ENCODE measurements around the gene LTK.

DNA sequence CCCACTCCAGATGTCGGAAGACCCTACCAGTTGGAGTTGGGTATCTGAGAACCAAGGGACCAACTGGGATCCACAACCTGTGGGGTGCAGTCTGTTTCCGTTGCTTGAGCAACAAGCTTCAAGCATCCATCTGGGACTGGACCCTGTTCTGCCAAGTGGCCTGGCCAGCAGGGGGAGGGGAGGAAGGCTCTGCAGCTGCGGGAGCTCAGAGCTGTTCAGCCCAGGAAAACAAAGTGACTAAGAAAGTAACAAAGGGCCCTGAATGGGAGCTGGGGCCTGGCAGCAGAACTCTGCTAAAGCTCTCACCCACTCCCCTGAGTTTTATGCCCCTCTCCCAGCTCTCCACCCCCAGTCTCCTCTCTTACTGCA lies 48.1 kb upstream of the LTK start:
- TF ChIP-seq, protein P1, sequence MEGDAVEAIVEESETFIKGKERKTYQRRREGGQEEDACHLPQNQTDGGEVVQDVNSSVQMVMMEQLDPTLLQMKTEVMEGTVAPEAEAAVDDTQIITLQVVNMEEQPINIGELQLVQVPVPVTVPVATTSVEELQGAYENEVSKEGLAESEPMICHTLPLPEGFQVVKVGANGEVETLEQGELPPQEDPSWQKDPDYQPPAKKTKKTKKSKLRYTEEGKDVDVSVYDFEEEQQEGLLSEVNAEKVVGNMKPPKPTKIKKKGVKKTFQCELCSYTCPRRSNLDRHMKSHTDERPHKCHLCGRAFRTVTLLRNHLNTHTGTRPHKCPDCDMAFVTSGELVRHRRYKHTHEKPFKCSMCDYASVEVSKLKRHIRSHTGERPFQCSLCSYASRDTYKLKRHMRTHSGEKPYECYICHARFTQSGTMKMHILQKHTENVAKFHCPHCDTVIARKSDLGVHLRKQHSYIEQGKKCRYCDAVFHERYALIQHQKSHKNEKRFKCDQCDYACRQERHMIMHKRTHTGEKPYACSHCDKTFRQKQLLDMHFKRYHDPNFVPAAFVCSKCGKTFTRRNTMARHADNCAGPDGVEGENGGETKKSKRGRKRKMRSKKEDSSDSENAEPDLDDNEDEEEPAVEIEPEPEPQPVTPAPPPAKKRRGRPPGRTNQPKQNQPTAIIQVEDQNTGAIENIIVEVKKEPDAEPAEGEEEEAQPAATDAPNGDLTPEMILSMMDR (conservative IDR thresholded peaks at IDR 0.05; ENCODE audit: low read depth, low read length), result no peak
- TF ChIP-seq EZH2 (IDR thresholded peaks at IDR 0.05; ENCODE audit: borderline replicate concordance, low read depth, low read length, poor library complexity, severe bottlenecking), result no peak
